Anterior cingulate cortex (tissue), 58 donors: ENCODE measurements around the gene BMP8B.

Experiments used
- DNase-seq, 58 donors: peaks; one replicate each; lab custom pipeline; 2025; lab: John Stamatoyannopoulos, UW

BMP8B gene

DNA sequence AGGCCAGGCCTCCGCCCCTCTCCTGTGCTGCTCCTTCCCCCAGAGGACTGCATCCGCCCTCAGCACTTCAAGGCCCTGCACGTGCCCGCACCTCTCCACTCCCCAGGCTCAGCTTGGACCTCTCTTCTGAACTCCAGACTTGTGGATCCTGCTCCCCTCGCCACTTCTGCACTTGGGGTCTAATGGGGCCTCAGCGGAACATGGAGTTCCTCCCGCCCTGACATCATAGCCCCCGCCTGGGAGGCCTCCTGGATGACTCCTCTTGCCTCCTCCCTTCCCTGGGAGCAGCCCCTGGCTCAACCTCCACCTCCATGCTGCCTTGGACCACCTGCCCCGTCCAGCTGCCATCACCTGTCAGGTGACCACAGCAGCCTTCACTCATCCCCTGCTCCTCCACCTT lies 27.6 kb downstream of the BMP8B start:
- no peak for DNase-seq

GRCh38 chr1:39760074-39761008 lies 28.3 kb downstream of the BMP8B start:
- no peak for DNase-seq

DNA sequence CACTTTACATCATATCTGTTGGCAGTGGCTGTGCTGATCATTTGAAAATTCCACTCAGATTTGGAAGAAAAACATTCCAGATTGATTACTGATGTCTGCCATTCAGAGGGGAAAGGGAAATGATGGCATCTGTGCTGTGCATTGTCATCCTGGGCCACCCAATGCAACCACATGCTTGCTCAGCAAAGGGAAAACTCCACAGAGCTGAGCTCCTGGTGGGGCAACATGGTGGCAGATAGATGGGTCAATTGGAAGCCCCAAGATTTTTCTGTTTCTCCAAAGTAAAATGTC lies 29.3 kb downstream of the BMP8B start:
- no peak for DNase-seq

DNA sequence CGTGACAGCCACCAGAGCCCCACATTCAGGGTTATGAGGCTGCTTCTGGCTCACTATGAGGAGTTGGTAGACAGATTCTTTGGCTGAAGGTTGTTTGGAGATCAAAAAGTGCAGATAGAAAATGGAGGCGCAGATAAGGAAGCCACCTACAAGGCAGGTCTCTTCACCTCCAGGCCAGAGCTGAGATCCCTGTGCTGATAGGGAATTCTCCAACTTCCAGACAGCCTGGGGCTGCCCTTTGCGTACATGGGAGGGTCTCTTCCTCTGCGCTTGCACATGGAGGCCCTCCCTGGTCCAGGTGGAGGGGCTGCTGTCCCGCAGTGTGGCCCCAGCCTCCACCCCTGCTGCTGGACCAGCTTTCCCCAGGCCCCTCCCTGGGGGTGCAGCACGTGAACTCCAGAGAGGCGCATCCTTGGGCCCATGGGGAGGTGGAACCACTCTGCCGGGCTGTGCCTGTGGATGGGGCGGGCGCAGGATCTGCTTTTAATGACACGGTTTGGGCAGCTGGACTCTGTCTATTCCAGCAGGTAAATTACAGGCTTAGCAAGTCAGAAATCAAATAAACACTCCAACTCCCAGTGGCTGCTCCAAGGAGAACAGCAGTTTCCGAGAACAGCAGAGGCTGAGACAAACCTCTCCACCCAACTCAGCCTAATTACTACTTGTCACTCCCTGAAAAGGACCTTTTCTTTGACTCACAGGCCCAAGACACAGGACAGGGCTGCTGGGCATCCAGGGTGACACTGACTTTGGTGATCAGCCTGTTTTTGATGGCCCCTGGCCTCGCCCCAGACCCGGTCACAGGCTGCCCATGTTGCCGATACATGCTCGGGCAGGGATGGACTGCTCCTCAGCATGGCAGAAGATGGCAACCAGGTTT lies 29.9 kb downstream of the BMP8B start:
- DNase-seq, result no peak

DNA sequence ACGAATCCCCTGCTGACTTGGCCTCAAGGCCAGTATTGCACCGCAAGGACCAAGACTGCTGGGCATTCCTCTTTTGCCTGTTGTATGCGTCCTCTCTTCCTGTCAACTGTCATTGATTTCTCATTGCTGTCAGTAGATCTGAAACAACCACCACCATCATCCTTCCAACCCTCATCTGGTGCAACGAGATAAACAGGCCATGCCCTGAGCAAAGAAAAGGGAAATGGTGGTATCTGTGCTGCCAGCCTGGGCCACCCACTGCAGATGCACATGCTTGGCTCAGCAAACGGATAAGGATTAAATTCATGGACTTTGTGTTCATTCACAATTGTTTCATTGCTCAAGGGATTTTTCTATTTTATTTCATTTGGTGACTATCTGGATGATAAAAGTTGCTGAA lies 31.2 kb downstream of the BMP8B start:
- no peak for DNase-seq

- no peak for DNase-seq
Measured at GRCh38 chr1:39755965-39756659, 32.6 kb downstream of the BMP8B start.

DNA sequence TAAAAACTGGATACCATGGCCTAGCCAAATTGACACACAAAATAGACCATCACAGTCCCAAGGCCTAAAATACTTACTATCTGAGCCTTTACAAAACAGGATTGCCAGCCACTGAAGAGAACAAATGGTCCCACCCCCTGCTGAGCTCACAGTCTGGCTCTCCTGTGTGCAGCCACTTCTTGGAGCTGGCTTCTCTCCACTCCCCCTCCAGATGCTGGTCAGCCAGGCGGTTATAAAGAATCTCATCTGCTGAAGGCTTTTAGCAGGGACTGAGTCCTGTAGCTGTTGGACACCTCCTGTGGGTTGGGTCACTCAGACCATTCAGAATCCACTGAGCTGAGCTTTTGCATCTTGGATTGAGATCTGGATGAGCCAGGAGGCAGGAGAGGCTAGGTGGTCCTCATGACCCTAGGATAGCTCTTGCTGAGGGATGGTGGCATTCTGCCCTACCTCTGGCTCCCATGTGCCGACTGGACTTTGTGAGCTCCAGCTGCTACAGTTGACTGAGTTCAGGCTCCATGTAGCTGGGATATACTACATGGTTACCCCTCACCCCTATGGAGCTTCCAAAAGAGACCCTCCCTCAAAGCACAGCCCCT lies 33.7 kb downstream of the BMP8B start:
- peak in 6 of 58 donors; percentile 3 to 50 (median 18) for DNase-seq

- DNase-seq, result peak in 8 of 58 donors; percentile 7 to 51 (median 30)
Measured at GRCh38 chr1:39754026-39754570, 34.6 kb downstream of the BMP8B start.

GRCh38 chr1:39753132-39754025 lies 35.3 kb downstream of the BMP8B start:
- DNase-seq, result no peak

GRCh38 chr1:39752703-39753102 lies 36.0 kb downstream of the BMP8B start:
- DNase-seq, result no peak

DNA sequence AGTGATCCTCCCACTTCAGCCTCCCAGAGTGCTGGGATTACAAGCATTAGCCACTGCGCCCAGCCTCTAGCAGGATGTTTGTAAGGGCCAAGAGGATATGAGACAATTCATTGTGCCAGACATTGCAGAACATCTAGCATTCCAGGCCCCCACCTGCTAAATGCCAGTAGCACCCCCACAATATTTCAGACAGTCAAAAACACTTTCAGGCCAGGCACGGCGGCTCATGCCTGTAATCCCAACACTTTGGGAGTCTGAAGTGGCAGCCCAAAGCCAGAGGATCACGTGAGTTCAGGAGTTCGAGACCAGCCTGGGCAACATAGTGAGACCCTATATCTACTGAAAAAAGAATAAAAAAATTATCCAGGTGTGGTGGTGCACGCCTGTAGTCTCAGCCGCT lies 37.1 kb downstream of the BMP8B start:
- no peak for DNase-seq

- DNase-seq, result no peak
Measured at GRCh38 chr1:39745016-39745670, 43.5 kb downstream of the BMP8B start.

DNA sequence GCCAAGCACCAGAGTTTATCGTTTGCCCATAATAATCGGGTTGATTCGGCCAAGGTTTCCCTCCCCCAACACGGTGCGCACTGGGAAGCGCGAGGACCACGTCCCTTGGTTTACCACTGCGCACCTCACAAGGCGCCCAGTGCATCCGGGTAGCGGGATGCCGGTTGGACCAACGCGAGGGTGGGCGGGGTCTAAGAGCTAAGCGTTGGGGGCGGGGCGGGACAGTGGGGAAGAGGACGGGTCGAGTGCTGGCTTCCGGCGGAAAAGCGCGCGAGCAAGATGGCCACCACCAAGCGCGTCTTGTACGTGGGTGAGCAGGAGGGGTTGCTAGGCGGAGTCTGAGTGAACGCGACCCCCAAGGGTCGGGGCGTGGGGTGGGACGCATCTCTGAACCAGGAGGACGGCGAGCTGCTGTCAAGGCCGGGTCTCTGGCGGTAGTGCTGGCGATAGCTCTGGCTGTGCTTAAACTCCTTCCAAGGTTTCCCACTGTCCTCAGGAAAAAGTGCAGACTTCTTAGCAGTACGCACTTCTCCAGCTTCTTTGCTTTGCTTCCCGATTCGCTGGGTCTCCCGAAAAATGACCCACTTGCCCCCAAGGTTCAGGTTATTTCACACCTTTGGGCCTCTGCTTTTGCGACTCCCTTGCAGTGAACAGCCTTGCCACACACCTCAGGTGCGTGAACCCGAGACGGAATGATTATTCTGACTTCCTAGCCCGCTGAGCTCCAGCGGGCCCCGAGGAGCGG lies 49.9 kb downstream of the BMP8B start, which contains the start of gene PPIE:
Gene PPIE, plus strand, starts transcription at position 261 of the 745 bp plus-strand sequence. Its CDS starts 19 bp downstream, at position 280.
- DNase-seq, result peak; percentile 64 to 98 (median 90)

- no peak for DNase-seq
Measured at GRCh38 chr1:39737546-39738169, 51.0 kb downstream of the BMP8B start.

DNA sequence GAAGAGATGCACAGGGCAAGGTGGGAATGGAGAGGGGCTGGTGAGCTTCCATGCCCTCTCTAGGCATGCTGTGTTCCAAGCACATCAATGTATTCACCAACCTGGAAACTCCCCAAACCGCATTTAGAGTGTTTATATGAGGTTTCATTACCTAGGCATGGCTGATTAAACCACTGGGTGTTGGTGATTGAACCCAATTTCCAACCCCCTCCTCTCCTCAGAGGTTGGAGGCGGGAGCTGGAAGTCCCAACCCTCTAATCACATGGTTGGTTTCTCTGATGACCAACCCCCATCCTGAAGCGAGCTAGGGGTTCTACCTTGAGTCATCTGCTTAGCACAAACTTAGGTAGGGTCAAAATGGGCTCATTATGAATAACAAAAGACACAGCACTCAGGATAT lies 52.9 kb downstream of the BMP8B start:
- no peak for DNase-seq

DNA sequence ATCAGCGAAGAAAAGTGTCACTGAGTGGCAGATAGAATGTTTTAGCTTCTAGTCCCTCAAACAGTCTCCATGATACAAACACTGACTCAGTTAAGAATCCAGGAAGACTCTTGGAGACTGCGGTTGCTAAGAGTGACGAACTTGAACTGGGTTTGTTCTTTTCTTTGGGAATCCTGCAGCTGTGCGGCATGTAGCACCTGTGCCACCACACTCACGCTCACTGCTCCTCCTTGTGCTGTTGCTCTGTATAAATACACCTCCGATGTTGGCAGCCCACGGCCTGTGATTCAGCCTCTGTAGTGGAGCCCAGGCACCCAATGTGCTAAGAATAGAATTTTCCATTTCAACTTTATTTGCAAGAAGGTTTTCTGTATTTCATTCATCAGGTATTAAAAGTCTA lies 55.5 kb downstream of the BMP8B start:
- DNase-seq, result peak in 28 of 58 donors; percentile 5 to 73 (median 33)

DNA sequence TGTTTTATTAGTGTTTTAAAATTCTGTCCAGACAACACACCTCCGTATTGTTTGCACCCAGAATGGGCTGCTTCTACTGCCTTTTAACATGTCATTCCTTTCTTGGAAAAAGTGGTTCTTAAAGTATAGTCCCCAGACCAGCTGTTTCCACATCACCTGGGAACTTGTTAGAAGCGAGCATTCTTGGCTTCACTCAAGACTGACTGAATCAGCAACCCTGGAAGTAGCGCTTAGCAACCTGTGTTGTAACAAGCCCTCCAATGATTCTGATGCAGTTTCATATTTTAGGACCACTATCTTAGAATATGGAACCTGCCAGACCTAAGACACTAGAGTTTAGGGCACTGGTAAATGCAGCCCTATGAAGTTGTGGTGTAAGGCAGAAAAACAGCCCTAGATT lies 55.9 kb downstream of the BMP8B start:
- DNase-seq, result no peak
